ENCODE measurements around the gene FCER1G. TPM values are rescaled to one million over a fixed set of nuclear protein-coding genes. Genes with fewer than 3 reads are reported as not detected.

FCER1G gene
- polyA plus RNA-seq, 3 donors = 2,686 to 4,191 (median 2,715) TPM

- WGBS (ENCODE audit: insufficient coverage) = 5% methylated on average over 45 of the region's 53 CpGs
- no peak for TF ChIP-seq CTCF (IDR thresholded peaks at IDR 0.05)
- Histone ChIP-seq H3K9me3 (replicated peaks in 1 of 2; ENCODE audit: control insufficient read depth in 1 of 2, insufficient read depth in 1 of 2, low read length in 2 of 2) (no peaks in the 10 kb centered on the region), H2AFZ (ENCODE audit: insufficient read depth, low read depth, low read length, poor library complexity, severe bottlenecking) (peak within 1 kb of the TSS; percentile 91), H3K4me1 (ENCODE audit: control insufficient read depth in 1 of 2, insufficient read depth in 2 of 2, low read length in 2 of 2) (peaks cover 34 to 47% of the 10 kb centered on the region in 2 donors), H3K79me2 (ENCODE audit: insufficient read depth, low read length) (peaks cover 48% of the 10 kb centered on the region), H3K4me2 (replicated peaks; ENCODE audit: extremely low read depth, low read length, poor library complexity, severe bottlenecking) (peak within 1 kb of the TSS; percentile 97), H3K27ac (ENCODE audit: low read depth in 1 of 2, low read length in 2 of 2) (peak within 1 kb of the TSS; percentile 80 to 95), H3K4me3 (replicated peaks in 1 of 3; ENCODE audit: low read depth in 2 of 3, low read length in 3 of 3) (peak within 1 kb of the TSS; percentile 90 to 100 (median 91)), H4K20me1 (ENCODE audit: insufficient read depth, low read length) (no peaks in the 10 kb centered on the region), H3K36me3 (replicated peaks in 1 of 2; ENCODE audit: control insufficient read depth in 1 of 2, insufficient read depth in 2 of 2, low read length in 2 of 2) (peaks cover 17 to 40% of the 10 kb centered on the region in 2 donors), H3K9ac (ENCODE audit: insufficient read depth, low read length, poor library complexity, severe bottlenecking) (peak within 1 kb of the TSS; percentile 94), H3K27me3 (ENCODE audit: control insufficient read depth in 2 of 2, insufficient read depth in 2 of 2, low read length in 2 of 2) (no peaks in the 10 kb centered on the region)
- Mint-ChIP-seq H3K4me3 (peak within 1 kb of the TSS; percentile 84 to 93), H3K27me3 (ENCODE audit: low read depth in 3 of 3) (peaks cover 0 to 1% (median 0%) of the 10 kb centered on the region in 3 donors), H3K9me3 (peaks cover 0 to 2% (median 0%) of the 10 kb centered on the region in 7 donors), H3K4me1 (peaks cover 49% of the 10 kb centered on the region), H3K27ac (peak within 1 kb of the TSS; percentile 93 to 98 (median 97)), H3K36me3 (peaks cover 26 to 37% of the 10 kb centered on the region in 2 donors)
- DNase-seq = peak; percentile 97 to 99 (median 99)
- intact Hi-C loops (cut with micrococcal nuclease) = loop anchor here in 1 of 2 donors (5.0 kb wide), 1 partner anchor 185 kb away; no protein-coding TSS in a partner anchor
These were observed 13.0 kb upstream of the FCER1G start, which contains the start of gene NDUFS2 for GRCh38 chr1:161201836-161202712. TSS of gene NDUFS2 (plus strand) at chr1:161202367. CDS start at chr1:161202386, 19 bp downstream.

GRCh38 chr1:161206411-161207140 lies 8.5 kb upstream of the FCER1G start:
- Histone ChIP-seq H4K20me1 (ENCODE audit: insufficient read depth, low read length) (no peaks in the 10 kb centered on the region), H3K9ac (ENCODE audit: insufficient read depth, low read length, poor library complexity, severe bottlenecking) (no peak overlapping the region), H2AFZ (ENCODE audit: insufficient read depth, low read depth, low read length, poor library complexity, severe bottlenecking) (no peak overlapping the region), H3K4me1 (ENCODE audit: control insufficient read depth in 1 of 2, insufficient read depth in 2 of 2, low read length in 2 of 2) (peaks cover 25 to 38% of the 10 kb centered on the region in 2 donors), H3K36me3 (replicated peaks in 1 of 2; ENCODE audit: control insufficient read depth in 1 of 2, insufficient read depth in 2 of 2, low read length in 2 of 2) (peaks cover 53 to 85% of the 10 kb centered on the region in 2 donors), H3K4me2 (replicated peaks; ENCODE audit: extremely low read depth, low read length, poor library complexity, severe bottlenecking) (no peak overlapping the region), H3K27ac (ENCODE audit: low read depth in 1 of 2, low read length in 2 of 2) (no peak overlapping the region), H3K9me3 (replicated peaks in 1 of 2; ENCODE audit: control insufficient read depth in 1 of 2, insufficient read depth in 1 of 2, low read length in 2 of 2) (no peaks in the 10 kb centered on the region), H3K27me3 (ENCODE audit: control insufficient read depth in 2 of 2, insufficient read depth in 2 of 2, low read length in 2 of 2) (no peaks in the 10 kb centered on the region), H3K4me3 (replicated peaks in 1 of 3; ENCODE audit: low read depth in 2 of 3, low read length in 3 of 3) (no peak overlapping the region), H3K79me2 (ENCODE audit: insufficient read depth, low read length) (peaks cover 65% of the 10 kb centered on the region)
- H3K9me3 Mint-ChIP-seq = peaks cover 0 to 2% (median 0%) of the 10 kb centered on the region in 7 donors
- no peak overlapping the region for H3K4me3 Mint-ChIP-seq
- intact Hi-C loops (cut with micrococcal nuclease) = loop anchor here in 1 of 2 donors (5.0 kb wide), 1 partner anchor 171 kb away; no protein-coding TSS in a partner anchor
- H3K27me3 Mint-ChIP-seq (ENCODE audit: low read depth in 3 of 3) = no peaks in the 10 kb centered on the region
- H3K27ac Mint-ChIP-seq = peak overlapping the region in 1 of 7 donors; percentile 47
- 94% methylated on average over 11 of the region's 12 CpGs for WGBS (ENCODE audit: insufficient coverage)
- peaks cover 58 to 78% of the 10 kb centered on the region in 2 donors for H3K36me3 Mint-ChIP-seq
- DNase-seq = no peak
- TF ChIP-seq CTCF (IDR thresholded peaks at IDR 0.05) = no peak
- peaks cover 36% of the 10 kb centered on the region for H3K4me1 Mint-ChIP-seq
